ENCODE measurements around the gene ENTPD6.

- TF ChIP-seq ZFP3 (CRISPR knock-in tag; IDR thresholded peaks at IDR 0.05) (no peak), CREB5 (CRISPR knock-in tag; IDR thresholded peaks at IDR 0.05; ENCODE audit: low read depth) (no peak), ZC3H10 (CRISPR knock-in tag; IDR thresholded peaks at IDR 0.05) (no peak), GLIS3 (CRISPR knock-in tag; IDR thresholded peaks at IDR 0.05) (no peak), ZFP30 (CRISPR knock-in tag; IDR thresholded peaks at IDR 0.05) (no peak), ZNF565 (CRISPR knock-in tag; conservative IDR thresholded peaks at IDR 0.05; ENCODE audit: low read depth) (no peak), ZNF8 (CRISPR knock-in tag; IDR thresholded peaks at IDR 0.05) (no peak), ARNTL (CRISPR knock-in tag; IDR thresholded peaks at IDR 0.05; ENCODE audit: borderline replicate concordance, low read depth) (no peak), POU6F1 (CRISPR knock-in tag; IDR thresholded peaks at IDR 0.05; ENCODE audit: borderline replicate concordance, low read depth) (no peak), PATZ1 (CRISPR knock-in tag; IDR thresholded peaks at IDR 0.05; ENCODE audit: borderline replicate concordance) (no peak), RARB (CRISPR knock-in tag; IDR thresholded peaks at IDR 0.05) (no peak)
Observed at GRCh38 chr20:25221592-25222460, 26.3 kb downstream of the ENTPD6 start.
